DMS153 treated with DMSO at 0.1 percent for 48 hours (cell line): Measurements from ENCODE around the gene ACTN2.
"Not testable (repeated sequence)": the region's sequence is repeated elsewhere in the genome, so short reads cannot be mapped to it uniquely, and the experiment has no call there.

Source experiments
- DNase-seq: peaks from one replicate; lab custom pipeline; 2025; ENCODE audit not compliant: unreplicated experiment; lab: John Stamatoyannopoulos, UW

Gene ACTN2

DNA sequence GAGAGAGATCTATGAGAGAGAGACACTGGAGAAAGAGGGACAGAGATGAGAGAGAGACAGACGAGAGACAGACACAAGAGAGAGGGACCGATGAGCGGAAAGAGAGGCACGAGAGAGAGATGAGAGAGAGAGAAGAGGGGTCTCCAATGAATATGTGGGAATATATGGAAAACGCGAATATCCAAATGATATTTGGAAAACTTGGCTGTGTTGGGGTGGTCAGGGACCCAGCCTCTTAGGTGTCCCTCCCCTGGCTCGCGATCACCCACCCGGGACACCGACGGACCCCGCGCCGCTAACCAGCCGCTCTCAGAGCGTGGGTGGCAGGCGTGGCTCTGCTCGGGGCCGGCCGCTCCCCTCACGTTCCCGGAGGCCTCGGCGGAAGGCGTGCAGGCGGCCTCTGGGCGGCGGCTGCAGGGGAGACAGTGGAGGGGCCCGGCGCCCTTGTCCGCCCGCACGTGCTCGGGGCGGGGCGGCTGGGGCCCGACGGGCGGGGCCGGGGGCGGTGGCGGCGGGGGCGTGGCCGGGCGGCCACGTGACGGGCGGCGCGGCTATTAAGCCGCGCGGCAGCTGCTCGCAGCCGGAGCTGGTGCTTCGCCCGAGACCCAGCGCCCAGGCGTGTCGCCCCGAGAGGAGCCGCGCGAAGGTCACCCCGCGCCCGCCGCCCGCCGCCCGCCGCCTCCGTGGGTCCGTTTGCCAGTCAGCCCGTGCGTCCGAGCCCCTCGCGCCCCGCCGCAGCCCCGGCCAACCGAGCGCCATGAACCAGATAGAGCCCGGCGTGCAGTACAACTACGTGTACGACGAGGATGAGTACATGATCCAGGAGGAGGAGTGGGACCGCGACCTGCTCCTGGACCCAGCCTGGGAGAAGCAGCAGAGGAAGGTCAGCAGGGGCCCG, at the start of gene ACTN2:
TSS of gene ACTN2 (plus strand) at position 583 of the 898 bp plus-strand sequence. CDS start at position 758, 175 bp downstream.
- DNase-seq = no peak

GRCh38 chr1:236638945-236639344, 47.4 kb upstream of the ACTN2 start:
- no peak for DNase-seq

DNA sequence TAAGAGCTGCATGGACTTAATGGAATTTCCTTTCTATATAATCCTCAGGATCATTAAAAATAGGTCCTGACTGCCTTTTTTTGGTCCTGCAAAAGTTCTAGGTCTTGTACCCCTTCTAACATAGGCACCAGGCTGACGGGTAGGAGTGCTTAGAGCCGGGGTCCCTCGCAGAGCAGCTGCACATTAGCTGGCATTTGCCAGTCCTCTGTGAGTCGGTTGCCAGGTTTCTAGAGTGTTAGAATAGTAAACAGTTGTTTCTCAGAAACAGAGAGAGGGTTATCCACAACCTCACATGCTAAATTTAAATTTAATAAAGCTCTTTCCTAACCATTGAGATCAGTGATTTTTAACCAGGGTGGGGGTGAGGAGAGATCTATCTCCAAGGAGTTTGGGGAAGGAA, 46.6 kb upstream of the ACTN2 start:
- DNase-seq = no peak

DNA sequence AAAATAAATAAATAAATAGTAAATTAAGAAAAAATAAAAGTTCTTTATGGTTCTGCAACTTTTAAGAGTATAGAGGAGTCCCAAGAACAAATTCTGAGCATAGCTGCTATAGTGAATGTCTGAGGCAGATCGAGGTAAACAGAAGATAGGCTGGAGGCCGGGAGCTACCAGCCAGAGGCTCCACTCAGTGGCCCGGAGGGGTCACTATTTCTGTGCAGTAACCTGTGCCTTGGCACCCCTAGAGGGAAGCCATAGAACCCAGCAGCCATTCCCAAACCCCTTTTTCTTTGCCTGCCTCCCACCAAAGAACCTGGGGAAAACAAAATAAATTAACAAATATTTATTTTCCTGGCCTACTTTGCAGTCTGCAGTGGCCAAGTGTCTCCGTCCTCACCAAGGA, 43.5 kb upstream of the ACTN2 start:
- no peak for DNase-seq

- DNase-seq = no peak
Measured at GRCh38 chr1:236645016-236645680, 41.2 kb upstream of the ACTN2 start.

GRCh38 chr1:236654511-236654910, 31.8 kb upstream of the ACTN2 start:
- DNase-seq = no peak

- DNase-seq = no peak
Measured at GRCh38 chr1:236654957-236655356, 31.3 kb upstream of the ACTN2 start.

DNA sequence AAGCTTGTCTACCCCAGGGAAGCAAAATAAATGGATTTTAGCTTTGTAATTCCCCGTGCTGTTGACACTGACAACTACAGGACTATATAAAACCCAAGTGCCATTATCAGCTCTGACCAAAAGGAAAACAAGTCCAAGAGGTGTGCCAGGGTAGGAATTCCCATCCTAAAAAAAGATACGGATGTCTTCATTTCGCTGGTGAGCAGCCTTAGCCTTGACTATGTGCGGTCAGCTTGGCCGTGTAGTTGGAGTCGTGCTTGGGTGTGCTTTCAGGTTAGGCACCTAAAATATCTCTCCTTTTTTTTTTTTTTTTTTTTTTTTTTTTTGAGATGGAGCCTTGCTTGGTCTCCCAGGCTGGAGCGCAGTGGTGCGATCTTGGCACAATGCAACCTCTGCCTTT, 28.9 kb upstream of the ACTN2 start:
- no peak for DNase-seq

GRCh38 chr1:236659792-236660587, 26.3 kb upstream of the ACTN2 start:
- no peak for DNase-seq

DNA sequence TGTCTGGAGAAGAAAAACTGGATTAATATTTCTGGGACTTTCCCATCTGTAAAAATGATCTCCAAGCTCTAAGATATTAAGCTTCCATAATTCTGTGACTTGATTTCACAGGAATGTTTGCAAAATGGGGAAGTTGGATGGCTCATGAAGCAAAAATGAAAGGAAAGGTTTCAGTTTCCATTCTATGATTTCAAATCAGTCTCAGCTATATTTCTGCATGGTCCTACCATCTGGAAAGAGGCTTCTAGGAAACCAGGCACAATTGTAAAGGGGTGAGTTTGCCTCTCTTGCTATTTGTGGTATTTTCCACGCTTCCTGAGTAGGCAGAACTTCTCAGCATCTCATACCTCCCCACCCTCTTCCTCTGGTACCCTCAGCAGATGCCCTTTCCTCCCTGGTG, 22.4 kb upstream of the ACTN2 start:
- DNase-seq = no peak

GRCh38 chr1:236668909-236669308, 17.4 kb upstream of the ACTN2 start:
- DNase-seq = not testable (repeated sequence)

DNA sequence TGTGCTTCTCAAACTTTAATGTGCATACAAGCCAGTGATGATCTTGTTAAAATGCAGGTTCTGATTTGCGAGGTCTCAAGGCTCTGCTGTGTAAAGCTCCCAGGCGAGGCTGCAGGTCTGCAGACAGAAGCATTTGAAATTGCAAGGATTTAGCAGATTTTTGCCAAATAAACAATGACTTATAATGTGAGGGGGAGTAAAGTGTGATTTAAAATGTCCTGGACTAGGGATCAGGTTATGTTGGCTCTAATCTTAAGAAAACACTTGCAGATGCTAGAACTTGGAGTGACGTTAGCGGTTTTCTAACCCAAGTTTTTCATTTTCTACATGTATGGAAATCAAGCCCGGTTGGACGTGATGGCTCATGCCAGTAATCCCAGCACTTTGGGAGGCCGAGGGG, 16.2 kb upstream of the ACTN2 start:
- DNase-seq = no peak

DNA sequence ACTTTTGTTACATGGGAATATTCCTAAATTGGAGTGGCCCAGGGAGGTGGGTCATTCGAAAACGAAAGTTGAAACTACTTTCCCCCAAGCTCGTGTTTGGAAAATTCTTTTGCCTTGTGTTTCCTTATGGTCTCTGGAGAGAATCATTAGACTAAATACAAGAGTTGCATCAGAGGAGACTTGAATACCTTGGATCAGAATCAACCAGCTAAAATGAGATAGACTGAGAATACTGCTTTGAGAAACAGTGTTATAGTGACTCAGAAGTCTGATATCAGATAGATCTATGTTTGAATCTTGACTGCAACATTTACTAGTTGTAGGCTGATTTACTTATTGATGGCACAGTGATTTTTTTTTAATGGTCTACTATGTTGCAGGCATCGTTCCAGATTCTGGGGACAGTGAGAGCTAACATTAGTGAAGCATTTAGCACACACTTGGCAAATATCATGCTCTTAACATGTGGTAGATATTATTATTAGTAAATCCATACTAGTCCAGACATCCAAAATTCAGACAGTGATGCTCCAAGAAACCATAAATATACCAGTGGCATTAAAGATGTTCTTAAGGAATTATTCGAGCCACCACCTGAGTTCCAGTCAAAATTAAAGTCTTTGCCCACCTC, 12.9 kb upstream of the ACTN2 start:
- no peak for DNase-seq

- no peak for DNase-seq
Measured at GRCh38 chr1:236677641-236678235, 8.6 kb upstream of the ACTN2 start.

- DNase-seq = no peak
Measured at GRCh38 chr1:236681219-236681618, 5.1 kb upstream of the ACTN2 start.

- DNase-seq = no peak
Measured at GRCh38 chr1:236685205-236685916, 938 bp upstream of the ACTN2 start.

DNA sequence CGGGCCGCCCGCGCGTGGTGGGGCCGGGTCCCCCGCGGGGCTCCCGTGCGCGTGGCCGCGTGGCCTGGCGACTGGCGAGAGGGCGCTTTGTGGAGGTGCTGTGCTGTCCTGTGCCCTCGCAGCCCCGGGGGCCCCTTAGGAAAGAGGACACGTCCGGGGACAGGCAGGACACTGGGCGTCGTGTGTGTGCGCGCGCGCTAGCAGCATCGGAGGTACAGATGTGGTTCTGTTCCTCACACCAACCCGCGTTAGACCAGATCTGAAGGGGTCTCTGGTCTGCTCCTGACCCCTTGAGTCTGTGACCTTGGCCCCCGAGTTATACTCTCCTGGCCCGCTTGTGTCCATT, 489 bp downstream of the ACTN2 start:
- no peak for DNase-seq

DNA sequence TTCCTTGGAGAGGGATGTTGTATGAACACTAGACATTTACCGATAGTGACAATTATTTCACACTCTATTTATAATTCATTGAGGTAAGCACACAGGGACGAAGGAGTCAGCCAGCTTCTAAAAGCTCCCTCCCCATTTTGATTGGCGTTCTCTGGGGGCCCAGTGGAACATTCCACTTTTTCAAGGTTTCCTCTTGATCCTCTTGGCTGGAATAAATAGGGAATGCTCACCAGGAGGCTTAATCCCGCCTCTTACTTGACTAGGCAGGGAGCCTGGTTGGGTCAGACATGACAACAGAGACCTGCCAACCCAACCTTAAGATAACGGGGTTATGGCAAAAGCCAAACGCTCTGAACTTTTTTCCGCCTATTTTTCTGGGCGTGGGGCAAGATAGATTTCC, 974 bp downstream of the ACTN2 start:
- DNase-seq = no peak

- DNase-seq = no peak
Measured at GRCh38 chr1:236688705-236689104, 2.4 kb downstream of the ACTN2 start.
